NCI-H128 (cell line): ENCODE measurements around the gene ZHX3.

Experiments
- DNase-seq: peaks from one replicate; lab custom pipeline; 2025; ENCODE audit not compliant: unreplicated experiment; lab: John Stamatoyannopoulos, UW

ZHX3 gene

GRCh38 chr20:41304424-41305079, 13.0 kb downstream of the ZHX3 start:
- DNase-seq, result no peak

GRCh38 chr20:41304002-41304401, 13.5 kb downstream of the ZHX3 start:
- DNase-seq, result no peak

- no peak for DNase-seq
Measured at GRCh38 chr20:41300886-41301285, 16.6 kb downstream of the ZHX3 start.

GRCh38 chr20:41300383-41300782, 17.1 kb downstream of the ZHX3 start:
- DNase-seq, result no peak

- DNase-seq, result no peak
Measured at GRCh38 chr20:41299899-41300298, 17.6 kb downstream of the ZHX3 start.

- no peak for DNase-seq
Measured at GRCh38 chr20:41293269-41294037, 24.1 kb downstream of the ZHX3 start.

GRCh38 chr20:41290804-41291389, 26.6 kb downstream of the ZHX3 start:
- no peak for DNase-seq

- no peak for DNase-seq
Measured at GRCh38 chr20:41287327-41287726, 30.2 kb downstream of the ZHX3 start.

GRCh38 chr20:41286240-41286851, 31.2 kb downstream of the ZHX3 start:
- no peak for DNase-seq

- no peak for DNase-seq
Measured at GRCh38 chr20:41279546-41280225, 37.8 kb downstream of the ZHX3 start.

- no peak for DNase-seq
Measured at GRCh38 chr20:41278936-41279335, 38.6 kb downstream of the ZHX3 start.

- no peak for DNase-seq
Measured at GRCh38 chr20:41277049-41277448, 40.5 kb downstream of the ZHX3 start.

GRCh38 chr20:41276317-41276751, 41.2 kb downstream of the ZHX3 start:
- no peak for DNase-seq

- DNase-seq, result no peak
Measured at GRCh38 chr20:41275301-41275731, 42.2 kb downstream of the ZHX3 start.

- DNase-seq, result no peak
Measured at GRCh38 chr20:41274152-41274551, 43.4 kb downstream of the ZHX3 start.

GRCh38 chr20:41273445-41273844, 44.1 kb downstream of the ZHX3 start:
- DNase-seq, result no peak

- DNase-seq, result no peak
Measured at GRCh38 chr20:41272339-41272738, 45.2 kb downstream of the ZHX3 start.

GRCh38 chr20:41268917-41269652, 48.4 kb downstream of the ZHX3 start:
- no peak for DNase-seq

GRCh38 chr20:41268402-41268801, 49.1 kb downstream of the ZHX3 start:
- no peak for DNase-seq

GRCh38 chr20:41265938-41266337, 51.6 kb downstream of the ZHX3 start:
- DNase-seq, result no peak
